ENCODE data around the gene ZNF324B.
"Not testable (repeated sequence)": the region's sequence is repeated elsewhere in the genome, so short reads cannot be mapped to it uniquely, and the experiment has no call there.

Gene ZNF324B

GRCh38 chr19:58480831-58481230 is 29.4 kb downstream of the ZNF324B start:
- Mint-ChIP-seq H3K27me3 (ENCODE audit: low read depth) (no peaks in the 10 kb centered on the region), H3K27ac (no peak overlapping the region), H3K36me3 (ENCODE audit: low read depth) (peaks cover 4% of the 10 kb centered on the region), H3K4me3 (no peak overlapping the region), H3K9me3 (no peaks in the 10 kb centered on the region), H3K4me1 (ENCODE audit: low read depth) (peaks cover 11% of the 10 kb centered on the region)

- no peaks in the 10 kb centered on the region for H3K9me3 Mint-ChIP-seq
- H3K4me1 Mint-ChIP-seq (ENCODE audit: low read depth): peaks cover 3% of the 10 kb centered on the region
- no peak overlapping the region for H3K4me3 Mint-ChIP-seq
- peak overlapping the region; percentile 20 for H3K27ac Mint-ChIP-seq
- H3K27me3 Mint-ChIP-seq (ENCODE audit: low read depth): no peaks in the 10 kb centered on the region
- peaks cover 4% of the 10 kb centered on the region for H3K36me3 Mint-ChIP-seq (ENCODE audit: low read depth)
These were observed 30.9 kb downstream of the ZNF324B start for GRCh38 chr19:58482372-58482771.

- H3K27me3 Mint-ChIP-seq (ENCODE audit: low read depth): no peaks in the 10 kb centered on the region
- no peak overlapping the region for H3K27ac Mint-ChIP-seq
- H3K4me3 Mint-ChIP-seq: no peak overlapping the region
- H3K4me1 Mint-ChIP-seq (ENCODE audit: low read depth): no peaks in the 10 kb centered on the region
- no peaks in the 10 kb centered on the region for H3K9me3 Mint-ChIP-seq
- H3K36me3 Mint-ChIP-seq (ENCODE audit: low read depth): peaks cover 4% of the 10 kb centered on the region
These were observed 32.4 kb downstream of the ZNF324B start for GRCh38 chr19:58483776-58484175.

GRCh38 chr19:58484349-58484748 is 32.9 kb downstream of the ZNF324B start:
- H3K4me1 Mint-ChIP-seq (ENCODE audit: low read depth); H3K9me3 Mint-ChIP-seq; H3K27me3 Mint-ChIP-seq (ENCODE audit: low read depth); H3K36me3 Mint-ChIP-seq (ENCODE audit: low read depth); H3K4me3 Mint-ChIP-seq; H3K27ac Mint-ChIP-seq: not testable (repeated sequence)

- Mint-ChIP-seq H3K27me3 (ENCODE audit: low read depth) (no peaks in the 10 kb centered on the region), H3K4me1 (ENCODE audit: low read depth) (peaks cover 6% of the 10 kb centered on the region), H3K9me3 (no peaks in the 10 kb centered on the region), H3K36me3 (ENCODE audit: low read depth) (peaks cover 2% of the 10 kb centered on the region), H3K27ac (peak overlapping the region; percentile 69), H3K4me3 (no peak overlapping the region)
These were observed 40.0 kb downstream of the ZNF324B start for GRCh38 chr19:58491393-58491792.

GRCh38 chr19:58492265-58492664 is 40.8 kb downstream of the ZNF324B start:
- peaks cover 2% of the 10 kb centered on the region for H3K36me3 Mint-ChIP-seq (ENCODE audit: low read depth)
- H3K27me3 Mint-ChIP-seq (ENCODE audit: low read depth): no peaks in the 10 kb centered on the region
- no peaks in the 10 kb centered on the region for H3K9me3 Mint-ChIP-seq
- H3K4me3 Mint-ChIP-seq: no peak overlapping the region
- H3K27ac Mint-ChIP-seq: no peak overlapping the region
- peaks cover 6% of the 10 kb centered on the region for H3K4me1 Mint-ChIP-seq (ENCODE audit: low read depth)

- H3K4me3 Mint-ChIP-seq: peak overlapping the region; percentile 17
These were observed 46.3 kb downstream of the ZNF324B start for GRCh38 chr19:58497634-58498170.

GRCh38 chr19:58498316-58499020 is 47.0 kb downstream of the ZNF324B start:
- H3K36me3 Mint-ChIP-seq (ENCODE audit: low read depth): no peaks in the 10 kb centered on the region
- peak overlapping the region; percentile 81 for H3K27ac Mint-ChIP-seq
- peaks cover 11% of the 10 kb centered on the region for H3K9me3 Mint-ChIP-seq
- H3K4me3 Mint-ChIP-seq: peak overlapping the region; percentile 97
- no peaks in the 10 kb centered on the region for H3K27me3 Mint-ChIP-seq (ENCODE audit: low read depth)
- peaks cover 19% of the 10 kb centered on the region for H3K4me1 Mint-ChIP-seq (ENCODE audit: low read depth)

More at GRCh38 chr19:58497634-58498170, 46.3 kb downstream of the ZNF324B start:
- Mint-ChIP-seq H3K27ac (no peak overlapping the region), H3K9me3 (peaks cover 11% of the 10 kb centered on the region), H3K27me3 (ENCODE audit: low read depth) (no peaks in the 10 kb centered on the region), H3K36me3 (ENCODE audit: low read depth) (no peaks in the 10 kb centered on the region), H3K4me1 (ENCODE audit: low read depth) (peaks cover 19% of the 10 kb centered on the region)

- H3K27ac Mint-ChIP-seq: peak overlapping the region; percentile 81
- no peaks in the 10 kb centered on the region for H3K36me3 Mint-ChIP-seq (ENCODE audit: low read depth)
- peaks cover 11% of the 10 kb centered on the region for H3K9me3 Mint-ChIP-seq
- H3K4me1 Mint-ChIP-seq (ENCODE audit: low read depth): peaks cover 19% of the 10 kb centered on the region
- H3K27me3 Mint-ChIP-seq (ENCODE audit: low read depth): no peaks in the 10 kb centered on the region
- peak overlapping the region; percentile 97 for H3K4me3 Mint-ChIP-seq
These were observed 47.9 kb downstream of the ZNF324B start for GRCh38 chr19:58499021-58499927.

- Mint-ChIP-seq H3K9me3 (peaks cover 11% of the 10 kb centered on the region), H3K4me1 (ENCODE audit: low read depth) (peaks cover 19% of the 10 kb centered on the region), H3K27me3 (ENCODE audit: low read depth) (no peaks in the 10 kb centered on the region), H3K27ac (no peak overlapping the region), H3K36me3 (ENCODE audit: low read depth) (no peaks in the 10 kb centered on the region), H3K4me3 (no peak overlapping the region)
These were observed 48.8 kb downstream of the ZNF324B start for GRCh38 chr19:58500242-58500641.

All from T-helper 1 cell treated with Interleukin-12 subunit alpha and Interleukin-12 subunit beta and Interleukin-4 antibody, amounts not matched to agents 30 μg/mL and 1 μg/mL, for 36 hours (primary cell).